ENCODE measurements around the gene ASPG. TPM values are rescaled to one million over a fixed set of nuclear protein-coding genes. Genes with fewer than 3 reads are reported as not detected.
A peak's percentile ranks its signal among the peaks of the same experiment; 100 is the strongest.

The ASPG gene
- total and polyA plus RNA-seq, 9 donors: 0.37 to 2.5 (median 1.3) TPM

DNA sequence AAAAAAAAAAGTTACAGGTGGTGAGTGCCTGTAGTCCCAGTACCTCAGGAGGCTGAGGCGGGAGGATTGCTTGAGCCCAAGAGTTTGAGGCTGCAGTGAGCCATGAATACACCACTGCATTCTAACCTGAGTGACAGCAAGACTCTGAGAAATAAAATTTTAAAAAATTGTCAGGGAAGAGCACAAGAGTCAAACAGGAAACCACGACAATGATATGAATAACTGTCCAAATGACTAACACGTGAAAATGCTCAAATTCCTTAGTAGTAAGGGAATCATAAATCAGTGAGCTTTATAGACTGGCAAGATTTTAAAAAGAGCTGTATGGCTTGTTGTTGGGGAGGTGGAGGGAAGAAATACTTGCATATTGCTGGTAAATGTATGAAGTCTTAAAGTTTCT, 12.9 kb upstream of the ASPG start:
- H3K36me3 ChIP-seq (ENCODE audit: control insufficient read depth, insufficient read depth, low read length): no peaks in the 10 kb centered on the region
- peaks cover 3% of the 10 kb centered on the region for H3K9me3 ChIP-seq (replicated peaks; ENCODE audit: control insufficient read depth, low read depth, low read length)
- H3K4me3 ChIP-seq (ENCODE audit: low read length): no peak overlapping the region
- no peaks in the 10 kb centered on the region for H3K4me1 ChIP-seq (ENCODE audit: control insufficient read depth, insufficient read depth, low read length)
- peaks cover 6% of the 10 kb centered on the region for H3K27me3 ChIP-seq (ENCODE audit: control insufficient read depth, insufficient read depth, low read length)
- 20% methylated on average over 1 of the region's 3 CpGs for WGBS (ENCODE audit: insufficient coverage)
- H3K27ac ChIP-seq (ENCODE audit: low read length): no peak overlapping the region
- no peak for DNase-seq

DNA sequence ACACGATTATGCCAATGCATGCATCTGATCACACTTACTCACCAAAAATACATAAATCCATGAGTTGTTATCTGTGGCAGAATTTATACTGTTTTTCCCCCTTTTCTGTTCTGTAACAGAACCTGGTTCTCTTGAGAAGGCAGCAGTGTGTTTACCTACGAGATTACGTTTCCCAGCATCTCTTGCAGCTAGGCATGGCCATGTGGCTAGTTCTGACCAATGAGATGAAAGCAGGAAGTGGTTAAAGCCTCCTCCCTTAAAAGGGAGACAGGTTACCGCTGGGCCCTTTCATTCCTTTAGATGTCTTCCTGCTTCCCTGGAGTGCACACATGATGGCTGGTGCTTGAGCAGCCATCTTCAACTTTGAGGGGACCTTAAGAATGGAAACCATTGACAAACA, 11.7 kb upstream of the ASPG start:
- H3K27ac ChIP-seq (ENCODE audit: low read length): no peak overlapping the region
- H3K27me3 ChIP-seq (ENCODE audit: control insufficient read depth, insufficient read depth, low read length): peaks cover 6% of the 10 kb centered on the region
- no peak for DNase-seq
- H3K4me3 ChIP-seq (ENCODE audit: low read length): no peak overlapping the region
- no peaks in the 10 kb centered on the region for H3K36me3 ChIP-seq (ENCODE audit: control insufficient read depth, insufficient read depth, low read length)
- peaks cover 3% of the 10 kb centered on the region for H3K4me1 ChIP-seq (ENCODE audit: control insufficient read depth, insufficient read depth, low read length)
- H3K9me3 ChIP-seq (replicated peaks; ENCODE audit: control insufficient read depth, low read depth, low read length): peaks cover 3% of the 10 kb centered on the region
- no CpG with 5 or more reads among the region's 4 CpGs for WGBS (ENCODE audit: insufficient coverage)

DNA sequence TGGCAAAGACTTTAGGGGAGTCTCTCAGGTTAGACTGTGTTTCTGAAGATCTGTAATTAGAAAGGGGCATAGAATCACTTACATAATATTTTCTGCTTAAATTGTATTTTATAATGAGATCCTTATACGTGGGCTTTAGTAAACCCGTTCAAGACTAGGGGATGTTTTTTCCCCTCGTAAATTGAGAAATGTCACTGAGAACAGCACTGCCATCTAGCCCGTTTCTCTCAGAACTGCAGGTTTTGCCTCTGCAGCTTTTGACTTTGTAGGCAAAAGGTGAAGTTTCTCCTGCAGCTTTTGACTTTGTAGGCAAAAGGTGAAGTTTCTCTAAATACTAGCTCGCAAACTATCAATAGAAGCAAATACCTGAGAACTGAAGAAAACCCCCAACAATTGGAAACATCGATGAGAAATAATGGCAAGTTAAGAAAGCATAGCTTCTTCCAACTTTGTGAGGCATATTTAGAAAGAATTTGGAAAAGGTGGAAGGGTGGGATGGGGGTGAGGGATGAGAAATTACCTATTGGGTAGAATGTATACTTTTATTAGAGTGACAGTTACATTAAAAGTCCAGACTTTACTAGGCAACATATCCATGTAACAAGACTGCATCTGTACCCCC, 9.9 kb upstream of the ASPG start:
- peaks cover 6% of the 10 kb centered on the region for H3K27me3 ChIP-seq (ENCODE audit: control insufficient read depth, insufficient read depth, low read length)

DNA sequence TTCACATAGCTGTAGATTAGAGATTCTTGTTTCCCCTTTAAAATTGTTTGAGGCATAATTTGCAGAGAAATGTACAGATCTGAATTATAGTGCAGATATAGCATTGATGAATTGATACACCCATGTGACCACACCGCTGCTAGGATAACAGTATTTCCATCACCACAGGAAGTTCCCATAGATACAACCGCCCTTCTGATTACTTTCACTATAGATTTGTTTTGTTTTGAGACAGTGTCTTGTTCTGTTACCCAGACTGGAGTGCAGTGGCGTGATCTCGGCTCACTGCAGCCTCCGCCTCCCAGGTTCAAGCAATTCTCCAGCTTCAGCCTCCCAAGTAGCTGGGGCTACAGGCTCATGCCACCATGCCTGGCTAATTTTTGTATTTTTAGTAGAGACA, 8.8 kb upstream of the ASPG start:
- no CpG with 5 or more reads among the region's 5 CpGs for WGBS (ENCODE audit: insufficient coverage)
- peaks cover 3% of the 10 kb centered on the region for H3K9me3 ChIP-seq (replicated peaks; ENCODE audit: control insufficient read depth, low read depth, low read length)
- H3K4me1 ChIP-seq (ENCODE audit: control insufficient read depth, insufficient read depth, low read length): peaks cover 3% of the 10 kb centered on the region
- no peak for DNase-seq
- H3K36me3 ChIP-seq (ENCODE audit: control insufficient read depth, insufficient read depth, low read length): no peaks in the 10 kb centered on the region
- no peak overlapping the region for H3K4me3 ChIP-seq (ENCODE audit: low read length)
- no peak overlapping the region for H3K27ac ChIP-seq (ENCODE audit: low read length)
- H3K27me3 ChIP-seq (ENCODE audit: control insufficient read depth, insufficient read depth, low read length): peaks cover 6% of the 10 kb centered on the region

More for the DNA sequence above, 9.9 kb upstream of the ASPG start:
- WGBS (ENCODE audit: insufficient coverage): 20% methylated on average over 1 of the region's 6 CpGs
- Histone ChIP-seq H3K4me1 (ENCODE audit: control insufficient read depth, insufficient read depth, low read length) (peaks cover 3% of the 10 kb centered on the region), H3K36me3 (ENCODE audit: control insufficient read depth, insufficient read depth, low read length) (no peaks in the 10 kb centered on the region), H3K9me3 (replicated peaks; ENCODE audit: control insufficient read depth, low read depth, low read length) (peaks cover 3% of the 10 kb centered on the region), H3K27ac (ENCODE audit: low read length) (no peak overlapping the region), H3K4me3 (ENCODE audit: low read length) (no peak overlapping the region)
- DNase-seq: no peak

GRCh38 chr14:104078031-104078455, 7.5 kb upstream of the ASPG start:
- H3K27me3 ChIP-seq (ENCODE audit: control insufficient read depth, insufficient read depth, low read length): peaks cover 9% of the 10 kb centered on the region
- no peak overlapping the region for H3K4me3 ChIP-seq (ENCODE audit: low read length)
- H3K4me1 ChIP-seq (ENCODE audit: control insufficient read depth, insufficient read depth, low read length): peaks cover 9% of the 10 kb centered on the region
- H3K27ac ChIP-seq (ENCODE audit: low read length): no peak overlapping the region
- no peaks in the 10 kb centered on the region for H3K36me3 ChIP-seq (ENCODE audit: control insufficient read depth, insufficient read depth, low read length)
- H3K9me3 ChIP-seq (replicated peaks; ENCODE audit: control insufficient read depth, low read depth, low read length): peaks cover 3% of the 10 kb centered on the region
- WGBS (ENCODE audit: insufficient coverage): 0% methylated on average over 7 of the region's 7 CpGs
- peak; percentile 92 for DNase-seq

- Histone ChIP-seq H3K27me3 (ENCODE audit: control insufficient read depth, insufficient read depth, low read length) (peaks cover 26% of the 10 kb centered on the region), H3K27ac (ENCODE audit: low read length) (no peak overlapping the region), H3K9me3 (replicated peaks; ENCODE audit: control insufficient read depth, low read depth, low read length) (no peaks in the 10 kb centered on the region), H3K4me3 (ENCODE audit: low read length) (no peak overlapping the region), H3K36me3 (ENCODE audit: control insufficient read depth, insufficient read depth, low read length) (no peaks in the 10 kb centered on the region), H3K4me1 (ENCODE audit: control insufficient read depth, insufficient read depth, low read length) (peaks cover 17% of the 10 kb centered on the region)
- 88% methylated on average over 22 of the region's 23 CpGs for WGBS (ENCODE audit: insufficient coverage)
- DNase-seq: no peak
Measured at GRCh38 chr14:104080376-104081260, 4.9 kb upstream of the ASPG start.

DNA sequence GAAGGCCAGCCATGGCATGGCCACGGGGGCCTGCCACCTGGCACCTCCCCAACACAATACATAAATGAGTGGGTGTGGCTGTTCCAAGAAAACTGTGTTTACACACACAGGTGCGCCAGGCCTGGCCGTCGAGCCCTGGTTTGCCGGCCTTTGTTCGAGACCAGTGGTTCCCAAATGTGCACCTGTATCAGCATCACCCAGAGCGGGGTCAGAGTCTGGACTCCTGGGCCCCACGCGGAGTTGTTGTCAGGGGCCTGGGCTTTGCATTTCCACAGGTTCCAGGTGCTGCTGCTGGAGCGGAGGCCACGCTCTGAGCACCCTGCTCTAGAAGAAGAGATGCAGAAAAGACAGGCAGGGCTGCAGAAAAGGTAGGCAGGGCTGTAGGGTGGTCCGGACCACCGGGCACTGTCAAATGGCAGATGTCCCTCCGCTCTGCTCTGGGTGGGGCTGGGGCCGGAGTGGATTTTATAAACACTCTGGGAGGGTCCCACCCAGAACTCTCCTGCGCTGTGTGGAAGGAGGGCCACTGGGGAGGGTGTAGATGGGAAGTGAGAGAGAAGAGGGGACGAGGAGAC, 4.2 kb upstream of the ASPG start:
- Histone ChIP-seq H3K27me3 (ENCODE audit: control insufficient read depth, insufficient read depth, low read length) (peaks cover 33% of the 10 kb centered on the region), H3K4me1 (ENCODE audit: control insufficient read depth, insufficient read depth, low read length) (peaks cover 24% of the 10 kb centered on the region), H3K27ac (ENCODE audit: low read length) (no peak overlapping the region), H3K4me3 (ENCODE audit: low read length) (no peak overlapping the region), H3K9me3 (replicated peaks; ENCODE audit: control insufficient read depth, low read depth, low read length) (no peaks in the 10 kb centered on the region), H3K36me3 (ENCODE audit: control insufficient read depth, insufficient read depth, low read length) (no peaks in the 10 kb centered on the region)
- 87% methylated on average over 15 of the region's 17 CpGs for WGBS (ENCODE audit: insufficient coverage)
- no peak for DNase-seq

DNA sequence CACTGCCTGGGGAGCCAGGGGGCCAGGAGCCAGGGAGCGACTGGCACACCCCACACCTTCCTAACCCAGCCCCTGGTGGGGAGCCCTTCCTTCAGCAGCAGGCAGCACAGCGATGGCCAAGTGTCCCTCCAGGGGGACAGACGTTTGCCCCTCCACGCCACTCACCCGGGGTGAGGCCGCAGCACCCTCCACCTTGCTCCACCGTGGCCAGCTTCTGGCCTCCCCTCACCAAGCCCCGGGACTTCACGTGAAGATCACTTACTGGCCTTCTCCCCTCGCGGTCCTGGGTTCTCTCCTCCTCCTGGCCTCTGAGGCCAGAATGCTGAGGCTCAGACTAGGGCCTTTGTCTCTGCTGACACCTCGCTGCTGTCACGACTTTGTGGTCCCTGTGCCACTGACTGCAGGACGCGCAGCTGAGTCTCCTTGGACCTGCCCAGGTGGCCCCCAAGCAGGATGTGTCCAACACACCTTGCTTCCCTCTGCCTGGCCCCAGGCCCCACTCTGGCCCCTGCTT, 3.5 kb upstream of the ASPG start:
- no peak for DNase-seq
- WGBS (ENCODE audit: insufficient coverage): 77% methylated on average over 13 of the region's 15 CpGs
- H3K27ac ChIP-seq (ENCODE audit: low read length): no peak overlapping the region
- H3K4me3 ChIP-seq (ENCODE audit: low read length): no peak overlapping the region
- H3K4me1 ChIP-seq (ENCODE audit: control insufficient read depth, insufficient read depth, low read length): peaks cover 31% of the 10 kb centered on the region
- H3K36me3 ChIP-seq (ENCODE audit: control insufficient read depth, insufficient read depth, low read length): no peaks in the 10 kb centered on the region
- H3K9me3 ChIP-seq (replicated peaks; ENCODE audit: control insufficient read depth, low read depth, low read length): no peaks in the 10 kb centered on the region
- H3K27me3 ChIP-seq (ENCODE audit: control insufficient read depth, insufficient read depth, low read length): peaks cover 38% of the 10 kb centered on the region

DNA sequence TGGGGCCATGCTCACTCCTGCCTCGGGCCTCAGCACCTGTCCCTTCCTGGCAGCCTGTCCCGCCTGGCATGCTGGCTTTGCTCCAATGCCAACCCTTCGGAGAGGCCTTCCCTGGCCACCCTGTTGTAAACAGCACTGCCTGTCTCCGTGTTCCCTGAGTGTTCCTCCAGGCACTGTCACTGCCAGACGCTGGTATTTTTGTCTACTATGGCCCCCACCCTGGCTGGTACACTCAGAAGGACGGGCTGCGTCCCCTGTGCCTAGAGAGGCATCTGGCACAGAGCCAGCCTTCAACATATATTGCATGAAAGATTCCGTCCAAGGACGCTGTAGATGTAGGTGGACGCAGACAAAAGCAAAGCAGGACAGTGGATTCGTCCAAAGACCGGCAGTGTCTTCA, 2.7 kb upstream of the ASPG start:
- 63% methylated on average over 12 of the region's 12 CpGs for WGBS (ENCODE audit: insufficient coverage)
- Histone ChIP-seq H3K36me3 (ENCODE audit: control insufficient read depth, insufficient read depth, low read length) (no peaks in the 10 kb centered on the region), H3K4me1 (ENCODE audit: control insufficient read depth, insufficient read depth, low read length) (peaks cover 37% of the 10 kb centered on the region), H3K4me3 (ENCODE audit: low read length) (no peak overlapping the region), H3K27ac (ENCODE audit: low read length) (peak overlapping the region; percentile 20), H3K9me3 (replicated peaks; ENCODE audit: control insufficient read depth, low read depth, low read length) (no peaks in the 10 kb centered on the region), H3K27me3 (ENCODE audit: control insufficient read depth, insufficient read depth, low read length) (peaks cover 41% of the 10 kb centered on the region)
- DNase-seq: peak; percentile 47
